Measurements from ENCODE around the gene SEMA3B. TPM values are rescaled to one million over a fixed set of nuclear protein-coding genes. Genes with fewer than 3 reads are reported as not detected.

SEMA3B gene
- total RNA-seq, 4 donors from 2014 or later = 2.4 to 13.7 (median 7.0) TPM

- no peak for TF ChIP-seq CTCF (IDR thresholded peaks at IDR 0.05; ENCODE audit: low read depth)
Measured at GRCh38 chr3:50260942-50261441, 8.0 kb upstream of the SEMA3B start.

- no peak for TF ChIP-seq CTCF (IDR thresholded peaks at IDR 0.05; ENCODE audit: low read depth)
Measured at GRCh38 chr3:50261505-50261904, 7.4 kb upstream of the SEMA3B start.

GRCh38 chr3:50262778-50263177, 6.2 kb upstream of the SEMA3B start:
- no peak for TF ChIP-seq CTCF (IDR thresholded peaks at IDR 0.05; ENCODE audit: low read depth)

GRCh38 chr3:50263478-50264382, 5.2 kb upstream of the SEMA3B start:
- no peak for TF ChIP-seq CTCF (IDR thresholded peaks at IDR 0.05; ENCODE audit: low read depth)

- no peak for TF ChIP-seq CTCF (IDR thresholded peaks at IDR 0.05; ENCODE audit: low read depth)
Measured at GRCh38 chr3:50264383-50264963, 4.5 kb upstream of the SEMA3B start.

GRCh38 chr3:50264964-50265485, 3.9 kb upstream of the SEMA3B start:
- TF ChIP-seq CTCF (IDR thresholded peaks at IDR 0.05; ENCODE audit: low read depth) = no peak

GRCh38 chr3:50265571-50265970, 3.4 kb upstream of the SEMA3B start:
- no peak for TF ChIP-seq CTCF (IDR thresholded peaks at IDR 0.05; ENCODE audit: low read depth)
